ENCODE data around the gene LHX5.

The LHX5 gene

GRCh38 chr12:113439301-113439597 is 32.4 kb downstream of the LHX5 start:
- DNase-seq, result no peak
- H3K18ac ChIP-seq (ENCODE audit: low read depth in 1 of 2, low read length in 2 of 2), result no peak overlapping the region
- no peak overlapping the region for H3K23ac ChIP-seq (ENCODE audit: low read length in 2 of 2)
- H2AK5ac ChIP-seq (ENCODE audit: low read length, severe bottlenecking), result no peak overlapping the region
- no peak overlapping the region for H2BK5ac ChIP-seq (ENCODE audit: low read depth, low read length, poor library complexity, severe bottlenecking)
- H2BK120ac ChIP-seq (ENCODE audit: low read depth, low read length), result no peak overlapping the region
- no peak overlapping the region for H3K27ac ChIP-seq (ENCODE audit: low read length, poor library complexity, severe bottlenecking)
- no peak overlapping the region for H2BK12ac ChIP-seq (ENCODE audit: low read length in 2 of 2)
- H3K4me3 ChIP-seq (ENCODE audit: insufficient read depth in 1 of 2, low read depth in 1 of 2, low read length in 2 of 2), result no peak overlapping the region
- no peak overlapping the region for H3K14ac ChIP-seq (ENCODE audit: low read length in 2 of 2)
- no peaks in the 10 kb centered on the region for H3K9me3 ChIP-seq (ENCODE audit: control insufficient read depth, low read length)
- H3K4ac ChIP-seq (ENCODE audit: low read depth in 1 of 2, low read length in 2 of 2), result no peak overlapping the region
- H4K91ac ChIP-seq (ENCODE audit: low read length), result no peak overlapping the region
- H4K8ac ChIP-seq (ENCODE audit: low read length), result no peak overlapping the region
- H2BK15ac ChIP-seq (ENCODE audit: low read depth, poor library complexity, severe bottlenecking), result no peak overlapping the region
- H3K4me2 ChIP-seq (ENCODE audit: low read length, poor library complexity, severe bottlenecking), result no peak overlapping the region
- H3K9ac ChIP-seq (ENCODE audit: low read length), result peak overlapping the region; percentile 44
- no peaks in the 10 kb centered on the region for H3K79me1 ChIP-seq (replicated peaks; ENCODE audit: low read length, poor library complexity, severe bottlenecking)
- H2AFZ ChIP-seq (ENCODE audit: low read depth, low read length), result no peak overlapping the region
- no peaks in the 10 kb centered on the region for H3K36me3 ChIP-seq (ENCODE audit: control insufficient read depth in 1 of 2, insufficient read depth in 2 of 2, low read depth in 1 of 2, low read length in 2 of 2)
- no peaks in the 10 kb centered on the region for H3K4me1 ChIP-seq (ENCODE audit: control insufficient read depth, insufficient read depth, low read depth, low read length)
- H3K27me3 ChIP-seq (ENCODE audit: control insufficient read depth in 1 of 2, insufficient read depth in 1 of 2, low read length in 2 of 2), result peaks cover 58 to 60% of the 10 kb centered on the region in 2 experiments
- WGBS, result 7% methylated on average over 3 of the region's 4 CpGs

GRCh38 chr12:113438523-113439300 is 33.0 kb downstream of the LHX5 start:
- no peak for DNase-seq
- WGBS, result 76% methylated on average over 4 of the region's 4 CpGs
- H2BK15ac ChIP-seq (ENCODE audit: low read depth, poor library complexity, severe bottlenecking), result no peak overlapping the region
- H3K36me3 ChIP-seq (ENCODE audit: control insufficient read depth in 1 of 2, insufficient read depth in 2 of 2, low read depth in 1 of 2, low read length in 2 of 2), result no peaks in the 10 kb centered on the region
- no peak overlapping the region for H4K91ac ChIP-seq (ENCODE audit: low read length)
- H3K27me3 ChIP-seq (ENCODE audit: control insufficient read depth in 1 of 2, insufficient read depth in 1 of 2, low read length in 2 of 2), result peaks cover 56 to 57% of the 10 kb centered on the region in 2 experiments
- H2BK120ac ChIP-seq (ENCODE audit: low read depth, low read length), result no peak overlapping the region
- H3K4me2 ChIP-seq (ENCODE audit: low read length, poor library complexity, severe bottlenecking), result no peak overlapping the region
- no peak overlapping the region for H3K27ac ChIP-seq (ENCODE audit: low read length, poor library complexity, severe bottlenecking)
- no peak overlapping the region for H2AK5ac ChIP-seq (ENCODE audit: low read length, severe bottlenecking)
- peaks cover under 1% of the 10 kb centered on the region for H3K4me1 ChIP-seq (ENCODE audit: control insufficient read depth, insufficient read depth, low read depth, low read length)
- H3K4ac ChIP-seq (ENCODE audit: low read depth in 1 of 2, low read length in 2 of 2), result no peak overlapping the region
- peak overlapping the region; percentile 44 for H3K9ac ChIP-seq (ENCODE audit: low read length)
- H2BK5ac ChIP-seq (ENCODE audit: low read depth, low read length, poor library complexity, severe bottlenecking), result no peak overlapping the region
- no peak overlapping the region for H3K4me3 ChIP-seq (ENCODE audit: insufficient read depth in 1 of 2, low read depth in 1 of 2, low read length in 2 of 2)
- H3K9me3 ChIP-seq (ENCODE audit: control insufficient read depth, low read length), result no peaks in the 10 kb centered on the region
- H3K79me1 ChIP-seq (replicated peaks; ENCODE audit: low read length, poor library complexity, severe bottlenecking), result no peaks in the 10 kb centered on the region
- H4K8ac ChIP-seq (ENCODE audit: low read length), result no peak overlapping the region
- no peak overlapping the region for H3K14ac ChIP-seq (ENCODE audit: low read length in 2 of 2)
- no peak overlapping the region for H3K18ac ChIP-seq (ENCODE audit: low read depth in 1 of 2, low read length in 2 of 2)
- H2AFZ ChIP-seq (ENCODE audit: low read depth, low read length), result no peak overlapping the region
- H2BK12ac ChIP-seq (ENCODE audit: low read length in 2 of 2), result no peak overlapping the region
- H3K23ac ChIP-seq (ENCODE audit: low read length in 2 of 2), result no peak overlapping the region

GRCh38 chr12:113437729-113438100 is 34.0 kb downstream of the LHX5 start:
- Histone ChIP-seq H3K14ac (ENCODE audit: low read length in 2 of 2) (no peak overlapping the region), H3K36me3 (ENCODE audit: control insufficient read depth in 1 of 2, insufficient read depth in 2 of 2, low read depth in 1 of 2, low read length in 2 of 2) (no peaks in the 10 kb centered on the region), H3K27ac (ENCODE audit: low read length, poor library complexity, severe bottlenecking) (no peak overlapping the region), H3K9ac (ENCODE audit: low read length) (no peak overlapping the region), H3K4ac (ENCODE audit: low read depth in 1 of 2, low read length in 2 of 2) (no peak overlapping the region), H2BK15ac (ENCODE audit: low read depth, poor library complexity, severe bottlenecking) (no peak overlapping the region), H3K79me1 (replicated peaks; ENCODE audit: low read length, poor library complexity, severe bottlenecking) (no peaks in the 10 kb centered on the region), H3K9me3 (ENCODE audit: control insufficient read depth, low read length) (no peaks in the 10 kb centered on the region), H3K23ac (ENCODE audit: low read length in 2 of 2) (no peak overlapping the region), H3K18ac (ENCODE audit: low read depth in 1 of 2, low read length in 2 of 2) (no peak overlapping the region), H3K4me3 (ENCODE audit: insufficient read depth in 1 of 2, low read depth in 1 of 2, low read length in 2 of 2) (no peak overlapping the region), H2AFZ (ENCODE audit: low read depth, low read length) (no peak overlapping the region), H2BK5ac (ENCODE audit: low read depth, low read length, poor library complexity, severe bottlenecking) (no peak overlapping the region), H4K91ac (ENCODE audit: low read length) (no peak overlapping the region), H2BK120ac (ENCODE audit: low read depth, low read length) (no peak overlapping the region), H2AK5ac (ENCODE audit: low read length, severe bottlenecking) (no peak overlapping the region), H4K8ac (ENCODE audit: low read length) (no peak overlapping the region), H3K4me1 (ENCODE audit: control insufficient read depth, insufficient read depth, low read depth, low read length) (peaks cover 4% of the 10 kb centered on the region), H3K27me3 (ENCODE audit: control insufficient read depth in 1 of 2, insufficient read depth in 1 of 2, low read length in 2 of 2) (peaks cover 47 to 50% of the 10 kb centered on the region in 2 experiments), H3K4me2 (ENCODE audit: low read length, poor library complexity, severe bottlenecking) (no peak overlapping the region), H2BK12ac (ENCODE audit: low read length in 2 of 2) (no peak overlapping the region)
- no peak for DNase-seq
- whole genome bisulfite sequencing, result 83% methylated on average over 7 of the region's 9 CpGs

- WGBS, result 87% methylated on average over 4 of the region's 6 CpGs
- Histone ChIP-seq H3K18ac (ENCODE audit: low read depth in 1 of 2, low read length in 2 of 2) (no peak overlapping the region), H2BK12ac (ENCODE audit: low read length in 2 of 2) (no peak overlapping the region), H3K9me3 (ENCODE audit: control insufficient read depth, low read length) (no peaks in the 10 kb centered on the region), H3K23ac (ENCODE audit: low read length in 2 of 2) (no peak overlapping the region), H2AK5ac (ENCODE audit: low read length, severe bottlenecking) (no peak overlapping the region), H4K91ac (ENCODE audit: low read length) (no peak overlapping the region), H3K79me1 (replicated peaks; ENCODE audit: low read length, poor library complexity, severe bottlenecking) (no peaks in the 10 kb centered on the region), H2BK15ac (ENCODE audit: low read depth, poor library complexity, severe bottlenecking) (no peak overlapping the region), H3K36me3 (ENCODE audit: control insufficient read depth in 1 of 2, insufficient read depth in 2 of 2, low read depth in 1 of 2, low read length in 2 of 2) (no peaks in the 10 kb centered on the region), H3K4ac (ENCODE audit: low read depth in 1 of 2, low read length in 2 of 2) (no peak overlapping the region), H2BK5ac (ENCODE audit: low read depth, low read length, poor library complexity, severe bottlenecking) (no peak overlapping the region), H3K14ac (ENCODE audit: low read length in 2 of 2) (no peak overlapping the region), H3K4me2 (ENCODE audit: low read length, poor library complexity, severe bottlenecking) (no peak overlapping the region), H4K8ac (ENCODE audit: low read length) (no peak overlapping the region), H3K4me3 (ENCODE audit: insufficient read depth in 1 of 2, low read depth in 1 of 2, low read length in 2 of 2) (no peak overlapping the region), H3K27ac (ENCODE audit: low read length, poor library complexity, severe bottlenecking) (no peak overlapping the region), H3K9ac (ENCODE audit: low read length) (no peak overlapping the region), H3K4me1 (ENCODE audit: control insufficient read depth, insufficient read depth, low read depth, low read length) (peaks cover 4% of the 10 kb centered on the region), H2BK120ac (ENCODE audit: low read depth, low read length) (no peak overlapping the region), H3K27me3 (ENCODE audit: control insufficient read depth in 1 of 2, insufficient read depth in 1 of 2, low read length in 2 of 2) (peaks cover 43 to 44% of the 10 kb centered on the region in 2 experiments), H2AFZ (ENCODE audit: low read depth, low read length) (no peak overlapping the region)
- DNase-seq, result no peak
Measured at GRCh38 chr12:113436993-113437728, 34.5 kb downstream of the LHX5 start.

Measured in mesenchymal stem cell (in vitro differentiated cells and primary cell).